GM19099 (cell line): ENCODE data around the gene DNAH2.

Experiments
- POLR2A ChIP-seq: IDR thresholded peaks from 3 replicates; pipeline ENCODE4 v1.6.1; 2011; ENCODE audit warnings: low read depth; ENCODE audit not compliant: insufficient read length; ENCODE audit errors: extremely low read depth

Gene DNAH2

DNA sequence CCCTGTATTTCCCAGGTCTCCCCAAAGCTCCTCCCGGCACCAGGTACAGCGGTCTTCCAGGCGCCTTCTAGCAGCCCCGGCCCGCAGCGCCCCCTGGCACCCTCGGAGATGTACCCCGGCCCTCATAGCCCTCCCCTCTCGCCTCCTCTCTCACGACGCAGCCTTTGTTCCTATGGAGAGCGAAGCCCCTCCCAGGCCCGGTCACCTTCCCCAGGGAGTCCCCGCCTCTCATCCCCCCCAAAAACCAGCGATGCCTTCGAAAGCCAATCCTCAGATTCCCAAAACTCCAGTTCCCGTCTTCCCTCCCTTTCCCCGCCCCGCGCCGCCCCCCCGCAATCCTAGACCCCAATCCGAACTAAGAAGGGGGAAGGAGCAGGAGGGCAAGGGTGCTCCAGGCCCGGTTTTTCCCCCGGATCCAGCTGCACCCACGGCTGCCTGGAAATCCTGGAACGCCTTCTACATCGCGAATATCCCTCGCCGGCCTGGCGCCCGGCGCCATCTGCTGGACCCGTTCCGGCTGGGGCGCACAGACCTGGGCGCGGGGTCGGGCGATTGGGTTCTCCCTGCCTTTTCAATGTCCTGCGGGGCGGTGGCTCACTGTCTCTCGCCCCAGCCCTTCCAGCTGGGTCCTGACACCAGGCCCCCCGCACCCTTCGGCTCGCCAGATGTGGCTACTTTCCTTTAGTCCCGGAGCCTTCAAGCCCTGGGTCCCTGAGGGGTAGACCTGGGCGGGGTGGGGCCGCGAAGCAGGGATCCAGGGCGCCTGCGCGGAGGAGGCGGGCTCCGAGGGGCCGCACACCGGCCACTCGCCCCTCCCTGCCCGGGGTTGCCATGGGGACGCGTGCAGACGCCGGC, at the start of gene DNAH2:
DNAH2 (plus strand) TSS at position 844 of the 855 bp plus-strand sequence. CDS start 1,991 bp downstream, outside the sequence.
- TF ChIP-seq POLR2A = no peak

- no peak for TF ChIP-seq POLR2A
Measured at GRCh38 chr17:7668482-7668881, 49.1 kb upstream of the DNAH2 start.

DNA sequence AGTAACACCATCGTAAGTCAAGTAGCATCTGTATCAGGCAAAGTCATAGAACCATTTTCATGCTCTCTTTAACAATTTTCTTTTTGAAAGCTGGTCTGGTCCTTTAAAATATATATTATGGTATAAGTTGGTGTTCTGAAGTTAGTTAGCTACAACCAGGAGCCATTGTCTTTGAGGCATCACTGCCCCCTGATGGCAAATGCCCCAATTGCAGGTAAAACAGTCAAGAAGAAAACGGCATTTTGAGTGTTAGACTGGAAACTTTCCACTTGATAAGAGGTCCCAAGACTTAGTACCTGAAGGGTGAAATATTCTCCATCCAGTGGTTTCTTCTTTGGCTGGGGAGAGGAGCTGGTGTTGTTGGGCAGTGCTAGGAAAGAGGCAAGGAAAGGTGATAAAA, 44.3 kb upstream of the DNAH2 start:
- no peak for TF ChIP-seq POLR2A

- TF ChIP-seq POLR2A = no peak
Measured at GRCh38 chr17:7674934-7675333, 42.6 kb upstream of the DNAH2 start.

- TF ChIP-seq POLR2A = no peak
Measured at GRCh38 chr17:7676533-7676932, 41.0 kb upstream of the DNAH2 start.

DNA sequence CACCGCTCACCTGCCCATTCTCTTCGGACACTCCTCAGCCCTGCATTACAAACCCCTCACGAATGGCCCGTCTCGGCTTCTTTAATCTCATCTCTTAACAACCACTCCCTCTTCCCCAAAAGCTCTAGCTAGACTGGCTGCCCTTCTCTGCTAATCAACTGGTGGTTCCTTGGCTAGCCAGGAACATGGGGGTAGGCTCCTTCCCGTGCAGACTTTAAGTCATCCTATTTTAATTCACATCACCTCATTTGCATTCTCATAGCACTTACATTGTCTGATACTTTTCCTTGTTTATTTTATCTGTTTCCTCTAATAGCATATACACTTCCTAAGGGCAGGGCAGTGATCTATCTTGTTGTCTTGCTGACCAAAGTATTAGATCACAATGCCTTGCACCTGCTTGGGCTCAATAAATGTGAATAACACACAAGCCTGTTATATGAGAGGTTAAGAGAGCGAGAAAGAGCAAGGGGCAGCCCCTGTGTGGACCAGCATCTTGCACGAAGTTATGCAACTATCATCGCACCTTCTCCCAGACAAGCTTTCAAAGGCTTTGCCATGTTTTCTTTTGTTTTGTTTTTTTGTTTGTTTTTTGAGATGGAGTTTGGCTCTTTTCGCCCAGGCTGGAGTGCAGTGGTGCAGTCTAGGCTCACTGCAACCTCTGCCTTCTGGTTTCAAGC, 40.0 kb upstream of the DNAH2 start:
- no peak for TF ChIP-seq POLR2A

- no peak for TF ChIP-seq POLR2A
Measured at GRCh38 chr17:7684851-7685532, 32.6 kb upstream of the DNAH2 start.

DNA sequence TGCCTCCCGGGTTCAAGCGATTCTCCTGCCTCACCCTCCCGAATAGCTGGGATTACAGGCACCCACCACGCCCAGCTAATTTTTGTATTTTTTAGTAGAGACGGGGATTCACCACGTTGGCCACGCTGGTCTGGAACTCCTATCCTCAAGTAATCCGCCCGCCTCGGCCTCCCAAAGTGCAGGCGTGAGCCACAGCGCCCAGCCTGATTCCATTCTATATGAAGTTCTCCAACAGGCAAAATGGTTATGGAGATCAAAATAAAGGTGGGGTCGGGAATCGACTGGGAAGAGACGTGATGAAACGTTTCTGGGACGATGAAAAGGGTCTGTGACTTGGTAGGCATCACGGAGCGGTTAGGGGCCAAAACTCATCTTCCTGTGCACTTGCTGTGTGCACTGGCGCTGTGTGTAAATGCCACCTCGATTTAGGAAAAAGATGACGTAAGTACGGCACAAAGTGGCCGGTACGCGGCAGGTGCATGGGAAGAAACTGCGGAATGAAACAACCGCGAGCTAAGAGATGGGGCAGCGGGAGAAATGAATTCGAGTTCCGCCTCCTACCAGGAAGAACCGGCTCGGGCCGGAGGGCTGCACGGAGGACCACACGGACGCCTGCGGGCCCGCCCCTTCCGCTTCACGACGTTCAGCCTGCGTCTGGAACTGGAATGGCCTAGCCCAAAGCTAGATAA, 31.9 kb upstream of the DNAH2 start:
- TF ChIP-seq POLR2A = peak; percentile 79

DNA sequence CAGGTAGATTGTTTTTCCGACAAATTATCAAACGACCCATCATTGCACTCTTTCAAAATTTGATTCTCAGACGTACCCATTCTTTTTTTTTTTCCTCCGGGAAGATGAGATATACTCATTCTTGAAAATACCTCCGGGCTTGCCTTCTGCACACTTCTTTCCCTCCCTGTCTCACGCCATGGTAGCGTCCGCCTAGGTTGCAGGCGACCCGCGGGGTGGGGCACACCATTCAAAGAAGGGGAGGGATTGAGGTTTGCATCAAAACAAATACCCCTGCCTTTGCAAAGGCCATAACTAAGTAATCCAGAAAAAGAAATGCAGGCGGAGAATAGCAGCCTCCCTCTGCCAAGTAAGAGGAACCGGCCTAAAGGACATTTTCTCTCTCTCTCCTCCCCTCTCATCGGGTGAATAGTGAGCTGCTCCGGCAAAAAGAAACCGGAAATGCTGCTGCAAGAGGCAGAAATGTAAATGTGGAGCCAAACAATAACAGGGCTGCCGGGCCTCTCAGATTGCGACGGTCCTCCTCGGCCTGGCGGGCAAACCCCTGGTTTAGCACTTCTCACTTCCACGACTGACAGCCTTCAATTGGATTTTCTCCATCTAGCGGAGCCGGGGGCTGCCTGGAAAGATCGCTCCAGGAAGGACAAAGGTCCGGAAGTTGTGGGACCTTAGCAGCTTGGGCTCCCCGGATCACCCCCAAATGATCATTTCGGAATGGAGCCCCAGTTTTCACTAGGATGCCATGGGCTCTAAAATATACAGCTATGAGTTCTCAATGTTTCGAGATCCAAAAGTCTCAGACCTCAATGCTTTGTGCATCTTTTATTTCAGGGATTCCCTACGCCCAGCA, 31.1 kb upstream of the DNAH2 start:
- peak; percentile 92 for TF ChIP-seq POLR2A

DNA sequence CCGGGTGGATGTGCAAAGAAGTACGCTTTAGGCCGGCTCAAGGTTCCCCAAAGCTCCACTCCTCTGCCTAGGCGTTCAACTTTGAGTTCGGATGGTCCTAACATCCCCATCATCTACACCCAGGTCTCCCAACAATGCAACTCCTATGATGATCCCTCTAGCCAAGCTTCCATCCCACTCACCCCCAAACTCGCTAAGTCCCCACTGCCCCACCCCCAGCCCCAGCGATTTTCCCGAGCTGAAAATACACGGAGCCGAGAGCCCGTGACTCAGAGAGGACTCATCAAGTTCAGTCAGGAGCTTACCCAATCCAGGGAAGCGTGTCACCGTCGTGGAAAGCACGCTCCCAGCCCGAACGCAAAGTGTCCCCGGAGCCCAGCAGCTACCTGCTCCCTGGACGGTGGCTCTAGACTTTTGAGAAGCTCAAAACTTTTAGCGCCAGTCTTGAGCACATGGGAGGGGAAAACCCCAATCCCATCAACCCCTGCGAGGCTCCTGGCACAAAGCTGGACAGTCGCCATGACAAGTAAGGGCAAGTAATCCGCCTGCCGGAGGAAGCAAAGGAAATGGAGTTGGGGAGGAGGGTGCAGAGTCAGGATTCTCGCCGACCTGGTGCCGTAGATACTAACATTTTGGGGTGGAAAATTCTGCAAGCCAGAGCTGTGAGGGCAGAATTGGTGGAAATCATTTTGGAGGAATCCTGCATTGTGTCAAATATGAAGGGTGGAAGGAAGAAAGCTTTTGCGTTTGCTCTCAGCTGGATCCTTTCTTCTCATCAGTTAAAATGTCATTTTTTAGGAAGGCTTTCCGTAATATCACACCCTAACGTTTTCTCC, 30.3 kb upstream of the DNAH2 start, which contains the start of gene TP53:
TP53 (minus strand) TSS at position 419 of the 836 bp plus-strand sequence. CDS start 10,896 bp downstream, outside the sequence.
- peak; percentile 99 for TF ChIP-seq POLR2A

DNA sequence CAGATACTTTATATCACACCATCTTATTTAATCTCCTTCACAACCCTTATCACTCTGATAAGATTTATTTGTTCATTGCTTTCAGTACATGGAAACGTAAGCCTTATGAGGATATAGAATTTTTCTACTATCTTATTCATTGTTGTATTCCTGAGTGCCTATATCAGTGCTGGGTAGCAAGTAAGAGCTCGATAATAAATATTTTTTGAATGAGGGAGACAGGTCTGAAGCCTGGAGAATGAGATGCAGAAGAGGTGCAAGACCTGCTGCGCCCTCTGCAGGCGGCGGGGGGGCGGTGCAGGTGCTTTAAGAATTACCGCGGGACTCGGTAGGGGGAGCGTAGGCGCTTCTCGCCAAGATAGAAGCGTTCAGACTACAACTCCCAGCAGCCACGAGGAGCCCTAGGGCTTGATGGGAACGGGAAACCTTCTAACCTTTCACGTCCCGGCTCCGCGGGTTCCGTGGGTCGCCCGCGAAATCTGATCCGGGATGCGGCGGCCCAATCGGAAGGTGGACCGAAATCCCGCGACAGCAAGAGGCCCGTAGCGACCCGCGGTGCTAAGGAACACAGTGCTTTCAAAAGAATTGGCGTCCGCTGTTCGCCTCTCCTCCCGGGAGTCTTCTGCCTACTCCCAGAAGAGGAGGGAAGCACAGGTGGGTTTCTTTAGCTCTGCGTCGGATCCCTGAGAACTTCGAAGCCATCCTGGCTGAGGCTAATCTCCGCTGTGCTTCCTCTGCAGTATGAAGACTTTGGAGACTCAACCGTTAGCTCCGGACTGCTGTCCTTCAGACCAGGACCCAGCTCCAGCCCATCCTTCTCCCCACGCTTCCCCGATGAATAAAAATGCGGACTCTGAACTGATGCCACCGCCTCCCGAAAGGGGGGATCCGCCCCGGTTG, 29.4 kb upstream of the DNAH2 start, which contains the start of gene WRAP53:
WRAP53 (plus strand) TSS at position 570 of the 900 bp plus-strand sequence; CDS start at position 742, 172 bp downstream.
- peak; percentile 66 for TF ChIP-seq POLR2A

DNA sequence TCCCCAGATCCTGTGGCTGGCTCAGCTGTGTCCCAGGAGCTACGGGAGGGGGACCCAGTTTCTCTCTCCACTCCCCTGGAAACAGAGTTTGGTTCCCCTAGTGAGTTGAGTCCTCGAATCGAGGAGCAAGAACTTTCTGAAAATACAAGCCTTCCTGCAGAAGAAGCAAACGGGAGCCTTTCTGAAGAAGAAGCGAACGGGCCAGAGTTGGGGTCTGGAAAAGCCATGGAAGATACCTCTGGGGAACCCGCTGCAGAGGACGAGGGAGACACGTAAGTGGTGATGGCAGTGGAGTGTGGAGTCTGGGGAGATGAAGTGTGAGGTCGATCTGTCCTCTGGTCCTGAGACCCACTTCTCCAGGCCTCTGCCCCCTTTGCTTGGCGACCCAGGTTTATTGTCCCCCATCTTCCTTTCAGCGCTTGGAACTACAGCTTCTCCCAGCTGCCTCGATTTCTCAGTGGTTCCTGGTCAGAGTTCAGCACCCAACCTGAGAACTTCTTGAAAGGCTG, 28.7 kb upstream of the DNAH2 start:
- no peak for TF ChIP-seq POLR2A
